ENCODE measurements around the gene LRRC10B.

Gene LRRC10B

DNA sequence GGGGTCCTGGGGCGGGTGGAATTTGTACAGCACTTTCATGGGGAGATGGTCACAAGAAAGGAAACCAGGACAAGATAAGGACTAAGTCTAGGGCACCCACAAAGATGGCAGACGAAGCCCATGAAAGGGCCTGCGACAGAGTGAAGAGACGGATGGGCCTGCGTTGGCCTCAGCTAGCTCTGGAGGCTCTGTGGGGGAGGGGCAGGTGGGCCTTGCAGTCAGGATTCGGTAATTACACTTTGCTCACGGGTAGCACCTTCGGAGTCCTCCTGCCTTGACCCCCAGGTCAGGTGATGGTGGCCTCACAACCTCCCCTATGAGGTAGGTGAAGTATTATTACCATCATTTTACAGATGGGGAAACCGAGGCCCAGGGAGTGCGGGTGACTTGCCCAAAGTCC is 7.1 kb downstream of the LRRC10B start:
- TF ChIP-seq, protein P1, sequence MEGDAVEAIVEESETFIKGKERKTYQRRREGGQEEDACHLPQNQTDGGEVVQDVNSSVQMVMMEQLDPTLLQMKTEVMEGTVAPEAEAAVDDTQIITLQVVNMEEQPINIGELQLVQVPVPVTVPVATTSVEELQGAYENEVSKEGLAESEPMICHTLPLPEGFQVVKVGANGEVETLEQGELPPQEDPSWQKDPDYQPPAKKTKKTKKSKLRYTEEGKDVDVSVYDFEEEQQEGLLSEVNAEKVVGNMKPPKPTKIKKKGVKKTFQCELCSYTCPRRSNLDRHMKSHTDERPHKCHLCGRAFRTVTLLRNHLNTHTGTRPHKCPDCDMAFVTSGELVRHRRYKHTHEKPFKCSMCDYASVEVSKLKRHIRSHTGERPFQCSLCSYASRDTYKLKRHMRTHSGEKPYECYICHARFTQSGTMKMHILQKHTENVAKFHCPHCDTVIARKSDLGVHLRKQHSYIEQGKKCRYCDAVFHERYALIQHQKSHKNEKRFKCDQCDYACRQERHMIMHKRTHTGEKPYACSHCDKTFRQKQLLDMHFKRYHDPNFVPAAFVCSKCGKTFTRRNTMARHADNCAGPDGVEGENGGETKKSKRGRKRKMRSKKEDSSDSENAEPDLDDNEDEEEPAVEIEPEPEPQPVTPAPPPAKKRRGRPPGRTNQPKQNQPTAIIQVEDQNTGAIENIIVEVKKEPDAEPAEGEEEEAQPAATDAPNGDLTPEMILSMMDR (conservative IDR thresholded peaks at IDR 0.05; ENCODE audit: low read length), result no peak
- no peak for DNase-seq (ENCODE audit: low read depth)
- H3K4me3 ChIP-seq (ENCODE audit: low read length), result no peak overlapping the region

DNA sequence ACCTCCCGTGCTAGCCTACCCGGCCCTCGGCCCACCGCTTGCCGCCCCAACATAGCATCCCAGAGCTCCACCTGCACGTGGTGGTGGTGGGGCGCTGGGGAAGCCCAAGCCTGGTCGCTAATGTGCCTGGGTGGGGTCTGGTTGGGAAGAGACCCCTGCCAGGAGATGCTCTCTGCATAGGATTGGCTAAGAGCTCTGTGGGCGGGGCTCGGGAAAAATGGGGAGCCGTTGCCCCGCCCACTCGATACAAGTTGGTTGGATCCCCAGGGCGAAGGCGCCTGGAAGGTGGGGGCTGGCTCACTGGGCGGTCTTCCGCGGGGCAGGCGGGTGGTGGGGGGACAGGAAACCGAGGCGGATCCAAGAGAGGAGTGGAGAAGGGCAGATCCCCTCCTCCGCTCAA is 7.6 kb downstream of the LRRC10B start:
- TF ChIP-seq, protein P1 (conservative IDR thresholded peaks at IDR 0.05; ENCODE audit: low read length), result no peak
- no peak overlapping the region for H3K4me3 ChIP-seq (ENCODE audit: low read length)

DNA sequence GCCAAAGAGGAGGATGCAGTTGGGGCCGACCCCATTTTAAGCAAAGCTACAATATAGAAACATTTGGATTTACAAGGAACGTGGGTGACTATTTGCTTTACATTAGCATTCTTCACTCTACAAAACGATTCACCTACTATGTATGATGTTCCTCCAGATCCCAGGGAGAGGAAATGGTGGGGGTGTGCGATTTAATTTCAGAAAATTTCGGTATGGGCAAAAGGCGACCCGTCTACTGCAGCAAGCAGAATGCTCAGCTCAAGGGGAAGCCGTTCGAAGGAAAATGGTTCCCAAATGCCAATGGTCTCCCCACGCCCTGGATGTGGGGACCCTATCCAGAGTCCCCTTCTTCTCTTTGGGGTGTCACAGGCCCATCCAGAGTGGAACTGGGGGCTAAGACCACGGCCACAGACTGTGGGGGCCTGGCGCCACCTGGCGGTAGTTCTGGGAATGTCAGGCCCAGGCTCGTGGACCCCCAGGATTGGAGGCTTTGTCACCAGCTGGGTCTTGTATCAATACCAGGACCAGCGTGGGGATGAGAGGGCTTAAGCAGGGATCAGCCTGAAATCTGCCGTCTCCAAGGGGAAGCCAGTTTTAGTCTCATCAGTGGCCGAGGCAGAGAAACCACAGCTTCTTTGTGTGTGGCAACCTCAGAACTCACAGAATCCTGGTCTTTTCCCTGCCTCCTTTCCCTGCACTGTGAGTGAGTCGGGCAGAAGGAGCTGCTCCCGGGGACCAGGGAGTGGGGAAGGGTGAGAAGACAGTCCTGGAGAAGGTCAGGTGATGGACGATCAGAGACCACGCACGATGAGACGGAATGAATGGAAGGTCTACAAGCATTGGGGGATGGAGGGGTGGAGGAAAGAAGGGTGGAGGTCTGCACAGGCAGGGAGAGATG is 8.4 kb downstream of the LRRC10B start:
- H3K4me3 ChIP-seq (ENCODE audit: low read length), result no peak overlapping the region; the same call in 1 of the 2 replicates
- TF ChIP-seq, protein P1 (conservative IDR thresholded peaks at IDR 0.05; ENCODE audit: low read length), result peak; percentile 97
- DNase-seq (ENCODE audit: low read depth), result no peak

More for the DNA sequence above, 7.6 kb downstream of the LRRC10B start:
- no peak for DNase-seq (ENCODE audit: low read depth)

DNA sequence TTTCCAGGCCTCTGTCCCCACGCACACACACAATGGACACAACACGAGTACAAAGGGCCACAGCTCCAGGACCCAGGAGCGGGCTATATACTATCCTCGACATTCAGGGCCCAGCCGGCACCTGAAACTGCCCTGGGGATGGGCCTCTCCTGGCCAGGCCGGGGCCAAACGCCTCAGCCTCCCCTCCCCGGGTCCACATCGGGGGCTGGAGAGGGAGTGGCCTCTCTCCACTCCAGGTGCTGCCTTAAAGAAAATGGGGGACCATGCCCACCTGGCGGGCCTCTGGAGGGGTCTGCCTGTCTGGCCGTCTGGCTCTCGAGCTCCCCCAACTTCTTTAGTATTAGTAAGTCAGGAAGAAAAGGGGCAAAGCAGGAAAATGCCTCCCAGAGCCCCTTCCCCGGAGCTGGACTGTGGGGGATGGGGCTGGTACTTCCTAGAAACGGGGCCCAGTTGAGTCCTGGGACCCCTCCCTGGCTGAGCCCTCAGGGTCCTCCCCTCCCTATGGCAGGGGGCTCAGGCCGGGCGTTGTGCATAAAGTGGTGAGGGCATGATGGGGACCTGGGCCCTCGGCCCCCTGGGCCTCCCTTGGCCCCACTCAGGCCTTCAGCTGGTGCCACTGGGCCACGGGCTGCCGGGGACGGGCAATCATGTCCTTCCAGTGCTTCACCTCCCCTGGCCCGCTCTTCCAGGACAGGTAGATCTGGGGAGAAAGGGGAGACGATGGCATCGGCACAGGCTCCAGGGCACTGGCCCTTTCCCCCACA is 9.7 kb downstream of the LRRC10B start:
- no peak overlapping the region for H3K4me3 ChIP-seq (ENCODE audit: low read length)
- TF ChIP-seq, protein P1 (conservative IDR thresholded peaks at IDR 0.05; ENCODE audit: low read length), result no peak
- DNase-seq (ENCODE audit: low read depth), result no peak

DNA sequence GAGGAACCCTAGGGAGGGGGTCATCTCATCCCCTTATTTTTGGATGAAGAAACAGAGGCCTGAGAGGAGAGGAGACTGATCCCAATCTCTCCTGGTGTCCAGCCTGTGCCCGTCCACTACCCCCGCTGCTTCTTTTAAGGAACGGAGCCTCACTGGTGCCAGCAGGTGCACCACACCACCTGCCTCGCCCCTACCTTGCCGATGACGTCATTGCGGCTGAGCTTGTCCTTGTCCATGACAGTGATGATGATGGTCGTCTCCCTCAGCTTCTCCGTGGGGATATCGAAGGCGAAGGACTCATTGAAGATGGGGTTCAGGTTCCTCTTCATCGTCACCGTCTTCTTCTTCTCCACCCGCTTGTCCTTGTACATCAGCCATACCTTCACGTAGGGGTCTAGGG is 14.3 kb downstream of the LRRC10B start:
- H3K4me3 ChIP-seq (ENCODE audit: low read length), result no peak overlapping the region
- DNase-seq (ENCODE audit: low read depth), result no peak
- TF ChIP-seq, protein P1 (conservative IDR thresholded peaks at IDR 0.05; ENCODE audit: low read length), result no peak

DNA sequence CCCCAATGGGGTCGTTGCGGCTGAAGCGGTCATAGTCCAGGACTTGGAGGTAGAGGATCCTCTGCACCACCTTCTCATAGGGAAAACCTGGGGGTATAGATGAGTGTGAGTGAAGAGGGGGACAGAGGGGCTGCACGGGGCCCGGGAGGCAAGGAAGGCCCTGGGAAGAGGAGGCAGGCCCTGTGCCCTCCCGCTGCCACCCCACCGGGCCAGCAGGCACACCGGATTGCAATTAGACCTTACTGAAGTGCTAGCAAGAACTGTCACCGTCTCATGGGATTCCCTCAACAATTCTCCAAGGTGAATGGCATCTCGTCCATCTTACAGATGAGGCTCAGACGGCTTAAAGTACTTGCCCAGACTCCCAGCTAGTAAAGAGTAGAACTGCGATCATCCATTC is 15.9 kb downstream of the LRRC10B start:
- DNase-seq (ENCODE audit: low read depth), result no peak
- TF ChIP-seq, protein P1 (conservative IDR thresholded peaks at IDR 0.05; ENCODE audit: low read length), result no peak
- no peak overlapping the region for H3K4me3 ChIP-seq (ENCODE audit: low read length)
